Activated CD8-positive, alpha-beta memory T cell treated with anti-CD3 and anti-CD28 coated beads for 24 hours (primary cell): Measurements from ENCODE around the gene PDE4D.

ENCODE experiments used
- DNase-seq: peaks from one replicate; pipeline ENCODE4 v3.0.0-alpha.2; 2020

PDE4D gene

DNA sequence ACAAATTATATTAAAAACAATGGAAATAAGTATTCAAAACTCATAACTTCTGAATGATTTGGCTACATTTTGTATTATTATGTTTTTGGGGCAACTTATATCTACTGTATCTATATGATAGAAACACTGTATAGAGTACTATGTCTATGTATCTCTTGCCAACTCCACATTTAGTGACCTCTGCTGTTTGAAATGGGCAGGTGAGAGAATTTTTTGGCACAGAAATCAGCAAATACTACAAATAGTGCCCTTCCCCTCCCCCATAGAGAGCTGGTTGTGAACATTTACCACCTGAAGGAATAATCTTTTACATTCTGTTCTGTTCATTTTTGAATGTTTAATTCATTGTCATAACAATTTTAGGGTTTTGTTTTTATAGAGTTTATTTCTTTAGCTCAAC is 545.3 kb downstream of the PDE4D start:
- no peak for DNase-seq

DNA sequence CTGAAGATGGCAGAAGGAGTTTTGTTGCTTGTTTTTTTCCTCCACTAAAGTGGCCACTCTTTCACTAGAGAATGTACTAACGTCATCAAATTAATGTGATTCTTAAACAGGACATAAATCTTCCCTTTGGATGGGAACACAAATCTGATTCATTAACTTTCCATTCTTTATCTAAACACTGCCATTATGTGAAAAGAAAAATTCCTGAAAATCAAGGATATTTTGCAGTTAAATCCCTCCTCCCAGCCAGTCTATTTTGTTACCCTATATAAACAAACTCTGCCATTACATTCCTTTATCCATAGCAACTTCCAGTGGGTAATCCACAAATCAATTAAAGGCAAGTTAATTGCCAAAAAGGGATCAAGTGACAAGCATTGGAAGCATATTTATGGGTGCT is 546.5 kb downstream of the PDE4D start:
- DNase-seq: no peak

DNA sequence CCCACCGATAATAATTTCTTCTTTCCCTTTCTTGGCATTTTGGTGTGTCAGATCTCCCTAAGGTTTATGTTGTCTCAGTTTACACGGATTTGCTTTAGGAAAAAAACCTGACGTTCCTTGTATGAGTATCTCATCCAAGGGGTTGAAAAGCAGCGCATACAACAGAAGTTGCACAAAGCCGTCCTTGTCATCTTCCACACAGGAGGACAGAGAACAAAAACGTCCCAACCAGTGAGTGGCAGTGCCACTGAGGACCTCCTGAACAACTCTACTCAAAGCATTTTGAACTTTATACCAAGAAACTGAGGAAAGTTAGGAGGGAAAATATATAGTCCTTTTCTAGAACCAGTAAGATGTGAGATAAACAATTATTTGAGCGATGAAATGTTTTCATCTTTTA is 547.0 kb downstream of the PDE4D start:
- no peak for DNase-seq

DNA sequence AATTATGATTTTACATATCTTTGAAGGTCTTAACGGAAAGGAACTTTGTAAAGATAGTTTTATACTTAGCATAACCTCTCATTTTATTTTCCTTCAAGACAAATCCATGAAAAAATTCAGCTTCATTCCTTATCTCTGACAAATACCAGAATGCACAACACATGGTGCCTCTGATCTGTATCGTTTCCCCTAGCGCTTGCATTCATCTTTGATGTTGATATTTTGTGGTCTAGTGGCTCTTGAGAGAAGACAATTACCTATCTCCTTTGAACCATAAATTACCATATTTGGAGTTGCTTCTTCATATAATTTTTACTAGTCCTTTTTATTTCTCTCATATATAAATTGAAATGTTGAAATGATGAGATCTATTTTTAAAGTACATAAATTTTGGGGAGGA is 551.3 kb downstream of the PDE4D start:
- DNase-seq: no peak

DNA sequence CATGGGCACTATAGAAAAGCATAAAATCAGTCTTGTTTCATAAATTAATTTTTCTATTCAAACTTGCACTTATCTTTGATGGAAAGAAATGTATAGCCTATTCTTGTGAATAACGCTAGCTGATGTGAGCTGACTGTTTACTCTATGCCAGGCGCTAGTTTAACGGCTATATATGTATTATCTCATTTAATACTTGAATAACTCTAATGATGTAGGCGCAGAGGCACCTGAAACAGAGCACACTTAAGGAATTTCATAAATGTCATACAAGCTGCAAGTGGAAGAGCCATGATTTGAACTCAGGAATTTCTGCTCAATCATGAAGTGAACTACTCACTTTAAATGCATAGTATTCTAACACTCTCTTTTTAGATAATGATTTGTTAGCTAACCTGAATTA is 551.8 kb downstream of the PDE4D start:
- DNase-seq: no peak

DNA sequence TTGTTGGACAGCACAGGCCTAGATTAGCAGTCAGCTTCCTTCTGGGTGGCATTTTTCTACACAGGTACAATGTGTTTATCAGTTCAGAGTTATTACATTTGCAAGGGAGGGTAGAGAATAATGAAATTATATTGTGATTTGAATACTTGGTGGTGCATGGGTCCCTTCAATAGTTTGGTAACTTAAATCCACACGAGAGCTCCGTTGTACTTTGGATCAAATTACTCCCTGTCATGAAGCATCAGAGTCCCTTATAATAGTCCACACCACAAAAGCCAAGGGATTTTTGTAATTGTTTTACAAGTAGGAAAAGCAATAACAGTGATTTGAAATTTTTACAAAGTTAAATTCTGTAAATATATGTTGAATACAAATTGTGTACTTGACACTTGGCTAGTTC is 552.4 kb downstream of the PDE4D start:
- DNase-seq: no peak

DNA sequence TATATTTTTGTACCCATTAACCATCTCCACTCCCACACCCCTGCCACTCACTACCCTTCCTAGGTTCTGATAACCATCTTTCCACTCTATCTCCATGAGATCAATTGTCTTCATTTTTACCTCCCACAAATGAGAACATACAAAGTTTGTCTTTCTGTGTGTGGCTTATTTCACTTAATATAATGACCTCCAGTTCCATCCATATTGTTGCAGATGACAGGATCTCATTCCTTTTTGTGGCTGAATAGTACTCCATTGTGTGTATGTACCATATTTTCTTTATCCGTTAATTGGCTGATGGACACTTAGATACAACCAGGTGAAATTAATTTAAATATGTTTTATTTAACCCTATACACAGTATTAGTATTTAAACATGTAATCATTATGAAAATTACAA is 552.9 kb downstream of the PDE4D start:
- DNase-seq: no peak

DNA sequence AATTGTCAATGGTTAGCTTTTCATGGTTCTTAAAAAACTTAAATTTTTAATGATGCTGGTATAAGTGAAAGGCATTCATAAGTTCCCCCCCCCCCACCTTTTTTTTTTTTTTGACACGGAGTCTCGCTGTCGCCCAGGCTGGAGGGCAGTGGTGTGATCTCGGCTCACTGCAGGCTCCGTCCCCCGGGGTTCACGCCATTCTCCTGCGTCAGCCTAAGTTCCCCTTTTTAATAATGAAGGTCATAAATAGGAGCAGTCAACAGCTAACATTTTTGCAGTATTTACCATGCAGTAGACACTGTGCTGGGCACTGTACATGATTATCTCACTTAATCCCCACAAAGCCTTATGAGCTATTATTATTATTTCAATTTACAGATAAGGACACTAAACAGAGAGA is 556.3 kb downstream of the PDE4D start:
- DNase-seq: no peak

DNA sequence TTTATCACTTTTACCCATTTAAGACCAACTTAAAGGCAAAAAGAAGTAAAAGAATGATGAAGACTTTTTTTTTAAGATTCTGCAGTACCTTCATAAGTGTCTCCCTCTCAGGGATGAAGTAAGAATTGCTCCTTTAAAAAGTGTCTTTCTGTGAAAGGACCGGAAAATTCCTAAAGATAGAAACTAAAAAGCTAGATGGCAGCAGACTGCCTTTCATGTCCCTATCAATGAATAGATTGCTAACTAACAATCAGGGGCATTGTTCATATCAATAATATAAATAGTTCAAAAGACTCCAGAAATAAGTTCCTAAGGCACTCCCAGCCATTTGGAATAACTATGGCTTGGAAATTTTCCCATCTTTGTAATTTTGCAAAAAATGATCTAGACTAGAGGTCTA is 558.0 kb downstream of the PDE4D start:
- DNase-seq: no peak

DNA sequence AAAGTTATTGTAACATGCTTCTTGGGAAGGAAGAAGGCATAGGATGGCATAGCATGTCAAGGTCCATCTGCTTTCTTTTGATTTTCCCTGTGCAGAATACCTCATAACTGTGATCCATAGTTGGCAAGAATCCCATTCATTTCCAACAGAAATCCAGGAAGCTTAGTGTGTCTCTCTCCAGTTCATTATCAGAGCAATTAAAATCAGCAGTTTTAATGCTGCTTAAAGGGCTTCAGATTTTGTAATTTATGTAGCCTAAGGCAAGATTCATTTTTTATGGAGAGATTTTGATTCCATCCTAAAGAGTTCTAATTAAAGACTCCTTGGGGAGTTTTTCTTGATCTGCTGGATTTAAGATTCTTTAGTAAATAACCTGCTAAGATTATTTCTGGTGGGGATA is 560.1 kb downstream of the PDE4D start:
- no peak for DNase-seq

DNA sequence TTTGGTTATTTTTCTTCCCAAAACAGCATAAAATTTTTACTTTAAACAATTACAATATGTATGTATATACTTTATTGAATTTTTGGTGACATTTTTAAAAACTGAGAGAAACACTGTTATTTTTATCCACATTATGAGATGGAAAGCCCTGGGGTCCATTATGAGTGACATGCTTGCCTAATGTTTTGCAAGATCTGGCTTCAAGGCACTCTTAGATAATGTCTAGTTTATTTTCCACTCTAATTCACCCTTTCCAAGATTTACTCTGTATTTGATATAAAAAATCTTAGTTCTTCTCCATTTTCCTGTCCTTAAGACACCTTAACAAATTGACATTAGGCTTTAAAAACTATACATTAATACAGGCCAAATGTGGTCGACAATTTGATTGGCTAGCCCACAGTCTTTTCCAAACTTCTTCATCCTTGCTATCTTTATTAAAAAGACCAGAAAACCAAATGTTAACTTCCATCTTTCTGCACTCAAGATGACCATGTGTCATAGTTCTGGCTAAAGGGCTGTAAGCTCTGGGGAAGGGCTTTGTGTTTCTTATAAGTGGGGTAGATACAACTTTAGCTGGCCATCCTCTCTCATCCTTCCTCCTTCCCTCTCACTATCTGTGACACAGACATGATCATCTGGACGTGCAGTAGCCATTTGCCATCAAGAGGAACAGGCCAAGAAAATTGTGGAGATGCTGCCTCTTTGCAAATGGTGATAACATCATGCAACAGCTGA is 561.1 kb downstream of the PDE4D start:
- no peak for DNase-seq

DNA sequence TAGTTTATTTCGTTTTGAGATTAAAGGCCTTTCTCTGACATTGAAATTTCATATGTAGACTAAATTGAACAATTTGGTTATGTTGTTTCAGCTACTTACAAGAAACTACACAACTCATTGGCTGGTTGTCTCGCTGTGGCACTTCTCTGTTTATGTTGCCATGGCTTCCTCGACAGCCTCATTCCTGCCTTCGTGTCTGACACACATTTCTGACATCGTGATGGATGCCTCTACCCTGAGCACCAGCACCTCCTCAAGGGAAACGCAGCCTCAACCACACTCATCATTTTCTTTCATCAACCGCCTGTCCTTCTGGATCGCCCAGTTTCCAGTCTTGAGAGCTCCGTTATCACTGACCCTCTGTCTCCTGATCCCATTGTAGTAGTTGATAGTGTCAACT is 562.8 kb downstream of the PDE4D start:
- no peak for DNase-seq

DNA sequence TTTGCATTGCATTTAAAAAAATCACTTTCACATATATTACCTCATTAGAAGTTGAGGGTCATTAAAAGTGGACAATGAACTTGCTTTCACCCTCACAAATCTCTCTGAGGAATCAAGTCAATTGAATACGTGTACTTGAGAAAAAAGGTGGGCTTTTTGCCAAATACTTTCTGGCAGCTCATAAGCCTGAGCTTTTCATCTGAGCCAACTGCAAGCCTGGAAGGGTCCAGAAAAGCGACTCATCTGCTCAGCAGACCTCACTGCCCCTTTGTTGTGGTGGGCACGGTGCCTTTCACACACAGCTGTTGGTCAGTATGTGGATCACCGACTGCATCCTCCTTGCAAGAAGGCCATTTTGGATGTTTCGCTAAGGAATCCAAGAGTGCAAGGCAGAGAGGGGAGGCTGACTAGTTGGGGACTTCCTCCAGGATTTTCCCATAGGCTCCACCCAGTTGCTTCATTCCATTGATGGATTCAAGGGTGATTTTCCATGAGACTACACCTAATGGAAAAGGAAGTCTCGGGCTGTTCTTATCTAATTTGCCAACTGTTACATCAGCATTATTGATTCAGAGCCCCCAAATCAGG is 564.7 kb downstream of the PDE4D start:
- DNase-seq: no peak

DNA sequence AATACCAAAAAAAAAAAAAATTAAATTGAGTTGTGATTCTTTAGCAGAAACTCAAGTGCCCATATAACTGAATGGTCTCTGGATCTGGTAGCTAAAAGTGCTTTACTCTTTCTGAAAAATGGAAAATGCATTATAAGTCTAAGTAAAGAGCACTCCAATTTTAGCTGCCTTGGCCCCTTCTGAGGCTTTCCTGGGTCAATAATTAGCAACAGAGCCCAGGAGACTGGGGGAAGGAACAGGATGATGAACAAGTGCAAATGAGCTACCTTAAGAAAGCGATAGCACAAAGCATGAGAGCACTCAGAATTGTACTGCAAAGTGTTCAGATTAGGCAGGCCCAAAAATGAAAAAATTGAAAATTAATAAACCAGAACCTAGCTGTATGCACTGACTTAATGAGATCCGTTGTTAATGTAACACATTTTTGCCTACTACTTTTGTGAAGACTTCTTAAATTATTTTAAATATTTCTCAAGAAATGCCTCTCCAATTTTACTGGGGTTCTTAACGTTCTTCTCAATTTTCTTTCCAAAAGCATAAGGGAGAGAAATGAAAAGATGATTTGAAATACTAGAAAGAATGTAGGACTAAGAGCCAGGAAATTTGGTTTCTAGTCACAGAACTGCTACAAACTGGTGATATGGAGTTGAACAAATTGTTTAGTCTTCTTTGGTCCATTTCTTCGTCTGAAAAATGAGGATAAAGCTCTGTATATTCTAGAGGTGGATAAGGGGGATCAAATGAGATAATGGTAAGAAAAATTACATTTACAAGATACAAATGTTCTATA is 566.1 kb downstream of the PDE4D start:
- DNase-seq: no peak

DNA sequence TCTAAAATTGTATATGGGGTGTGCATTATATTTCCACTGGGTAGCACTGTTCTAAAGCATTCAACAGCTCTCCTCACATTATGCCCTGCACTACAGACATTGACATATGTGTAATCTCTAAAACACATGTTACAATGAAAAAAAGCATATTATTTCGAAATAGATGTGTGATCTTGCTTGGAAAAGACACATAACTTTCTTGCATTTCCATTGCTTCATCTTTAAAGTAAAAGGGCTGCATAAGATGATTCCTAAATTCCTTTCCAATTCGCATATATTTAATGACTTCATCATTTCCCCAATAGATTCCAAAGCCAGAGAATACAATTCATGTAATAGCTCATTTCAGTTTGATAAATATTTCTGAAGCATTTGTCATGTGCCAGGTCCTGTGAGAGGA is 566.9 kb downstream of the PDE4D start:
- DNase-seq: no peak

DNA sequence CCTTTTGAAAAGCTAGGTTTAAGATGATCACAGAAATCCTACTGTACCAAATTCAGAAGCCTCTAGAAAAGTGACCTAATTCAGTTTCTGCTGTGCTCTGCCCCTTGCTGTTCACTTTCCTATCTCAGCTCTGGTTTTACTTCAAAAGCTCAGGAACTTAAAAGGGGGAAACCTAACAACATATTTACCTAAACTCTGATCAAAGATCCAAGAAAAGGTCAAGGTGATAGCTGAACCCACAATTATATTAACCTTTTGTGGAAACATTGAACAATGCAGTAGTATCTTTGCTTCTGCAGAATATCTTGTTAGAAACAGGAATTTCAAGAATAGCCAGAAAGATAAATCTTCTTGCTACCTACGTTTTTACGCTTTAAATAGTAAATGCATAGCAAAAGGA is 568.5 kb downstream of the PDE4D start:
- DNase-seq: no peak

DNA sequence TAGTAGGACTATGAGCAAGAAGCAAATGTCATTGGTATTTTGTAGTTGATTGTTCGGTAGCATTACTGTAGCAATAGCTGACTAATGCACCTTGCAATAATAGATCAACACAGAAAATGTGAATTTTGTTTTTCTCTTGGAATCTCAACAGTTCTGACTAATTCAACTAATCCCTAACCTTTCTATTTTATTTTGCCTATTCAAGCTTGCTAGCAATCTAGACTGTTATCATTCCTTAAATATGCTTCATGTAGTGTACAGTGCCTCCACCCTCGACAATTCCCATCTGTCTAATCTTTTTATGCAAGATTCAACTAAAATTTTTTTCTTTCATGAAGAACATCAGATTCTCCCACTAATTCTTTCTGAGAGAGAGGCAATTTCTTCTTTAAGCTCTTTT is 570.6 kb downstream of the PDE4D start:
- no peak for DNase-seq

DNA sequence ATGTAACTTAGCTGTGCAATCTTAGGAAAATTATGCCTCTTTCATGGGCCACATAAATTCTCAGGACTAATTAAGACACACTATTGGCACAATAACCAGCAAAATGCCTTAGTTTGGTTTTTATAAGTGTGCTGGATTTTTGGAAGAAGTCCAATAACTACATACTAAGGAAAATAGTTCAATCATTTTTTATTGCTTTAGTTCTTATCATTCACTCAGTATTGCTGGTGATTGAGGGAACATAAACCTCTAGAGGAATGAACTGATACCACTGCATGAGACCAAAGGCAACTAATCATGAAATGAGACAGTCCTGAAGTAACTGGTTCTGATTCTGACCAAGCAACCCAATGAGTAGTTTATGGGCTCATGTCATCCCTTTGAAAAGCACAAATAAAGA is 571.5 kb downstream of the PDE4D start:
- DNase-seq: no peak

DNA sequence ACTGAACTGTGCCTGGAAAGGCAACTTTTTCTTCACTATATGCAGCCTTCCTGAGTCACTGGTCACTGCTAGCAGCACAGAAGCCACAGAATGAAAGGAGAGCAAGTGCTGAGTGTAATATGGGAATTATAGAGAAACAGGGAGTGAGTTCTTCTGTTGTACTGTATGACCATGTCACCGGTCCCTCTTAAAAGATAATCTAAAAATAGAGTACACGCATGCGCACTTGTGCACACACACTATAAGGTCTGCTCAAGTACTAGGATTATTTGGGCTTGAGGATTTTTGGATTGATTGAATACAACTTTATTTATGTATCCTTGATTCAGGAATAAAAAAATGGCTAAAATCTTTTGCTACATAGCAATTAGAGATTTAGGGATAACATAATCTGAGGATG is 571.9 kb downstream of the PDE4D start:
- no peak for DNase-seq

DNA sequence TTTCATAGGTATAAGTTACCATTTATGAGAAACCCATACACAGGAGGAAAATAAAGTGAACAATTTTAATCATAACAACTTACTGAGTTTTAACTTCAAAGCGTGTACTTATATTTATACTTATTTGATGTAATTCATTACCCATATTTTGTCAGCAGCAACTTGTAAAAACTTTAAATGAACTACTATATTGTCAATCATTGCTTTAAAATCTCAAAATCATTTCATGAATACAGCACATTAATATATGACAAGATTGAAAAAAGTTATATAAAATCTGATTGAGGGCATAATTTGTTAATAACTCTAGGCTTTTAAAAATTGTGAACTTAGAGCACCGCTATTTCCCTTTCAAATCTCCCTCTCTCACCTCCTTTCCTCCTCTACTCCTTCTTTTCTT is 573.1 kb downstream of the PDE4D start:
- no peak for DNase-seq

DNA sequence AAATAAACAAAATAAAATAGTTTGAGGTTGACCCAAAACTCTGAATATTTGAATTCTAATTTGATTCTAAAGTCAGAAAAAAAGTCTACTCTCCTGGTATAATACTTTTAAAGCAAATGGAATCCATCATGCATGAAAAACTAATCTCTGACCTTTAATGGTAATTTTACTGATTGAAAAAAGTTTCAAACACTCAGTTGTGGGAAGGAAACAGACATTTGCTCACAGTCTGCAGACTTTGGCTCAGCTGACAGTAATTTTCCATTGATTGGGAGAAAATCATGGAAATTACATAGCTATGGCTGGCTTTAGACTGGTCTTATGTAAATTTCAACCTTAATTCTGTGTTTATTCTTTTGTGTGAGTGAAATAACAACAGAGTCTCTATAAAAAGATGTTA is 574.3 kb downstream of the PDE4D start:
- DNase-seq: no peak

DNA sequence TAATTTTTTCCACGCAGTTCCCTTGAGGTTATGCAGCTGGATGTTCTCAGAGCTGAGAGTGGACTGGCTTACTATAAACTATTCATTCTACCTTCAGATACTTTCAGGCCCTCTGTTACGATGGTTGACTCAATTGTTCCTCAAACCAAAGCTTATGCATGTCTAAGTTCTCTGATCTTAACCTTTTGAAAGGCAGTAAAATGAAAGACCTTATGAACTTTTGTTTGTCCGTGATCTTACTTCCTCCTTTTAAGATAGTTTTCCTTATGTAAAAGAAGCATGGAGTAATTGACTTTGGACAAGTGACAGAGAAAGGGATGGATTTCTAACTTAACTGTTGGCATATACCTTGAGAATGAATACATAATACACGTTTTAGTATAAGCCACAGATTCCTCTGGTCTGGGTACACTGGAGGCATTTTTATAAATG is 575.7 kb downstream of the PDE4D start:
- DNase-seq: no peak

DNA sequence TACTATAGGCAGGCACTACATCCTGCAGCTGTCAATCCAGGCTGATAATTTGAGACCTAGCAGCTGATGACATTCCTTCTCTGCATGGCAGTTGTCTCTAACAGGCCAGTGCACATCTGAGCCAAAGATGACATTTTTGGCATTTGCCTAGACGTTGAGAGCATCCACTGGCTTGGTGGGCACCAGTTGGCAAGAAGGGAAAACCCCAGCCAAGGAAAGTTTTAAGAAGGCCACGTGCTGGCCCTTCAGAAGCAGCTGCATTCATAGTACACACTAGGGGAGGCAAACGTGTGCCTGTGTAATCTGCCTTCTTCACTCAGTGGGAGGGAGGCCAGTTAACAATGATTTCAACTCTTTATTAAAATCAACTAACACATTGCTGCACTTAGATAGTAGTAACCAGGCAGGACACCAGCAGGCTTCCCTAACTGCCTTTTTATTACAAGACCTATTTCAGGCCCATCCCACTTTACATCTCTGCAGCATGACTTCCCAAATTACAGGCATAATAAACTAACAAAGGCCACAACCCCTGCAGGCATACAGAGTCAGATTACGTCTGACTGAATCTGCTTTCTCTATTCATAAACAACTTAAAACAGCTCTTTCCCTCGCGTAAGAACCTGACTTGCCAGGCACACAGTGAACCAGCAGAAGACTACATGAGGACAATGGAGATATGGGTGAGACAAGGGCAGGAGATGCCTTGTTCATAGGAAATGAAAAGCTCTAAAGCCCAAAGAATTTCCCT is 576.3 kb downstream of the PDE4D start:
- DNase-seq: no peak

DNA sequence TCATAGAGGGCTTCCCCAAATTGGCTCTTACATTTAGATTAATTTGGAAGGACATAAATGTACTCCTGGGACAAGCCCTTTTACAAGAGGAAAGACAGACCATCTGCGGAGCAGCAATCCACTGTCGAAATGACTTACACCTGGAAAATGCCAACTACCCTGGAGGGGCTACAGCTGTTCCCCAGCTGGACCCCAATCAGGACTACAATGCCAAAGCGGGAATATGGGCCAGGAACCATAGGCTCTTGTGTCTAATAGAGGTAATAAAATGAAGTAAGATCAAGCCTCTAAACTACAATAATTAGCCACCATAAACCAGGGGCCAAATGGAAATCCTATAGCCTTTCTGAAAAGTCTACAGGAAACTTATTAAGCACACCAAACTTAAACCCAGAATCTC is 581.3 kb downstream of the PDE4D start:
- DNase-seq: no peak
